GM19035 (cell line): ENCODE data around the gene WDR76.
"Not testable (repeated sequence)": the region's sequence is repeated elsewhere in the genome, so short reads cannot be mapped to it uniquely, and the experiment has no call there.

Experiments used
- ATAC-seq: cut with Tn5 transposase; IDR thresholded peaks from one replicate; pipeline ENCODE4 v1.9.1; 2021; ENCODE audit not compliant: unreplicated experiment

Gene WDR76

DNA sequence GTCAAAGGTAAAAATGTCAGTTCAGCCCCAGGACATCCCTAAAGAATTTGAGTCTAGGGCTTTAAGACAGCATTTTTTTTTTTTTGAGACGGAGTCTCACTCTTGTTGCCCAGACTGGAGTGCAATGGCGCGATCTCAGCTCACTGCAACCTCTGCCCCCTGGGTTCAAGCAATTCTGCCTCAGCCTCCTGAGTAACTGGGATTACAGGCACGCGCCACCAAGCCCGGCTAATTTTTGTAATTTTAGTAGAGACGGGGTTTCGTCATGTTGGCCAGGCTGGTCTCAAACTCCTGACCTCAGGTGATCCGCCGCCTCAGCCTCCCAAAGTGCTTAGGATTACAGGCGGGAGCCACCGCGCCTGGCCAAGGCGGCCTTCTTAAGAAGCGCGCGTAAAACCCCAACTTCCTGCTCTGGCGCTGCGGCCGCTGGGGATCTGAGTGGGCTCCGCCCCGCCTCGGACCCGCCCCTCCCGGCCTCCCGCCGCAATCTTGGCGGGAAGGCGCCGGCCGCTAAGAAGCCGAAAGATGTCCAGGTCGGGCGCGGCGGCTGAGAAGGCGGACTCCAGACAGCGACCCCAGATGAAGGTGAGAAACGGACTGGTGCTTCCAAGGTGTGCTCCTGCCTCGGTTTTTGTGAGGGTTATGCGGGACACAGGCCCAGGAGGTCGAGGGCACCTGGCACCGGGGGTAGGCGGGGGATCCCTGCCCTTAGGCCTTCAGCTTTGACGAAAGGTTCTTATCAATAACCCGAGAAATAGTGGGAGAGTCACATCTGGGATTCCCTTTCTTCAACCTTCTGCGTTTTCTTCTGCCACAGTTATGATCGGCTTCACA is at the start of gene WDR76:
Gene WDR76, plus strand, starts transcription at position 495 of the 834 bp plus-strand sequence. Its CDS starts 31 bp downstream, at position 526.
- peak; percentile 55 for ATAC-seq

DNA sequence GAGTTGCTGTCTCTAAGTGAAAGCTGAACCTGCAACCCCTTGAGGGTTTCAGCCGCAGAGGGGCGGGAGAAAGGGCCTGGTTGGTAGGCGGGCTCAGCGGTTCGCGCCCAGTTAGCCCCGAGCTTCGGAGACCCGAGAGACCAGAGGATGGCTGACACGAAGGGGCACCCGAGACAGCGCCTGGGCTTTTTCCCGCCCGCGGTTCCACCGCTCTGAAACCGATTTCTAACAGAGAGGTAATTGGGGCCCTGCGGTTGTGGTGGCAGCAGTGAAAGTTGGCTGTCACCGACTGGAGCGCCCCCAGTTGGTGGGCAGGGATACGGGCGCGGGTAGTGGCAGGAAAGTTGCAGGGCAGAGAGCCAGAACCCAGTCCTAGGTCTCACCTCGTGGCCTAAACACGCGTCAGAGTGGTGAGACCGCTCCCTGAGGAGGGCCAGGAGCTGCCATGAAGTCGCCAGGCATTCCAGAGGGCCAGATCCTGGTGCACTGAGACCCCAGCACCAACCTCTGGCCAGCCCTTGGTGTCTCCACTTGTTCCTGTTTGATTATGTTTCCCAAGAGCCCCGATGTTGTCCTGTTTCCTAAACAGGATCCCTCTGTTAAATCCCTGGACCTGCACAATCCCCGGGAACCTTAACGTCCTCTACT is 49.4 kb upstream of the WDR76 start:
- peak; percentile 55 for ATAC-seq

DNA sequence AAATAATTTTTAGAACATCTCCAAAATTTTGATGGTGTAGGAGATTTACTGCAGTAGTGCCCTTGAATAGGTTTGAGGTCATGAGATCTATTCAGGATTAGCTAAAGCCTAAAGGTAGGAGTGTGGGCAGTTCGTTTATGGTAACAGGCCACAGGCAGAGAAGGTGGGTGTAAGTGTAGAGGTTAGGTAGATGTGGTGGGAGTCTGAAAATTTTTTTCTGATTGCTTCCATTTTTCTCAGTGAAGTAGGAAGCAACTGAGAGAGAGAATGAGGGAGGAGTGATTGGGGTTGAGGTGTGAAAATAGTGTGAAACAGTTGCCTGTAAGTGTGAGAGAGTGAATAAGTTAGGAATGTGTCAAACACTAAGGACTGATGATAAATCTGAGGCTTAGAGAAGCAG is 47.8 kb upstream of the WDR76 start:
- ATAC-seq, result no peak

DNA sequence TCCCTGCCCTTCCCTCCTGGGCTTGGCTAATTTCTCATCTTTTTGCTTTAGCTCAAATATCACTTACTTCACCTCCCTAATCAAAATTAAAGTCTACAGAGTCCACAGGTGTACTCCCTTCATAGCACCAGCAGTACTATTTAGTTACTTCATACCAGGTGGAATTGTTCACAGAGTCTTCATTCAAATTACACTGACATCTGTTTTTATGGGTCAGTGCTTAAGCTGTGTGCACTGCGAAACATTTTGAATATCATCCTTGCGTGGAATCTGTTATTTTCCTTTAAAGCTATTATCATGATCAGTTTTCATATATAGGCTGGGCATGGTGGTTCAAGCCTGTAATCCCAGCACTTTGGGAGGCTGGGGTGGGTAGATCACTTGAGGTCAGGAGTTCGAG is 37.4 kb upstream of the WDR76 start:
- ATAC-seq, result no peak

DNA sequence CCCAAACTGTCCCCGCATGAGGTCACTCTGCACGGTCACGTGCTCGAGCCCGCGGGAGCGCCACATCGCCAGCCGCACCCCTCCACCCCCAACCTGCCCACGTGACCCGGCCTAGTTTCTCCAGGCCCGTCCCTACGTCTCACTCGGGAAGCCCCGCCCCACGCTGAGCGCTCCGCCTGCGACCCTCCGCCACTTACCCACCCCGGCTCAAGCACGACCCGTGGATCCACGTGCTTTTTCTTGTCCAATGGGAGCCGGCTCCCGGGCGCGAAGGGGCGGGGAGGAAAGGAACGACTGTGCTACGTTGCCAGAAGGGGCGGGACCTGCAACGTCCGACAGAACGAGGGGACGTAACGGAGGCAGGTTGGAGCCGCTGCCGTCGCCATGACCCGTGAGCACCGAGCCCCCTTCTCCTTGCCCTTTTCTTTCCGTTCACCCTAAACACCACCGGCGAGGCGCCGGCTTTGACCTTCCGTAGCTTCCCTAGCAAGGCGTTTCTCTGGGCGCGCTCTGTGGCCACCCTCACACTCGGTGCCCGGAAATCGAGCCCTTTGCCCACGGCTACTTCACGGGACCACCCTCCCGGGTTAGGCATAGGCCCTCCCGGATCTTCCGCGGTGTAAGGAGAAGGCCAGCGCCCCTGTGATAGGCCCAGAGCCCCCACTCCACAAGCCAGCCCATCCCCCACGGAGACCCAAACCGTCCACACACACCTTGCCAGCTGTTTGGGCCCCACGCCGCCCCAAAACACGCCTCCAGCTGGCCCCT is 34.6 kb upstream of the WDR76 start, which contains the start of gene SERF2:
Gene SERF2, plus strand, starts transcription at position 328 of the 768 bp plus-strand sequence. Its CDS starts 57 bp downstream, at position 385.
- peak; percentile 86 for ATAC-seq

DNA sequence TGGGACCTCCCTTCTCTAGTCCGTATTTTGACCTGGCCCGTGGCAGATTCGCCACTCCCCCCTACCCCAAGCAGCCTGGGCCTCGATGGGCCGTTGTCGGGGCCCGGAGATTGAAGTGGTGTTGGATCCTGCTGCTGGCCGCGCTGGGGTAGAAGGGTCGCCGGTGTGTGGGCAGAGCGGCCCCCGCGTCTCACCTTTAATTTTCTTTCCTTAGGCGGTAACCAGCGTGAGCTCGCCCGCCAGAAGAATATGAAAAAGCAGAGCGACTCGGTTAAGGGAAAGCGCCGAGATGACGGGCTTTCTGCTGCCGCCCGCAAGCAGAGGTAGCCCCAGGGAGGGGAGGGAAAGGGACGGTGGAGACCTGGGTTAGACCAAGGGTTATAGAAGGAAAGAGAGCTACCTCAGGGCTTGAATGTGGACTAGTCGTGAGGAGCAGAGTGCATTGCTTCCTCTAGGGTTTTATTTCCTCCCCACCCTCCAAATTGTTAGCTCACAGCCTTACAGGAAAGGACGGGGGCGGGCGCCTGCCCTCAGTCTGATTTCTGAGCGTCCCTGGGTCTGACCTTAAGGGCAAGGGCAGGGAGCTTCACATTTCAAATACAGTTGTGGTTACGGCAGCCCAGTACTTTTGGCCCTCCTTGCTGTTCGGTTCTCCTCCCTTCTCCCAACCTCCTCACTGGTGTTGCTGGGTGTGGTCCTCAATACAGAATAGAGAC is 33.9 kb upstream of the WDR76 start:
- ATAC-seq, result no peak

DNA sequence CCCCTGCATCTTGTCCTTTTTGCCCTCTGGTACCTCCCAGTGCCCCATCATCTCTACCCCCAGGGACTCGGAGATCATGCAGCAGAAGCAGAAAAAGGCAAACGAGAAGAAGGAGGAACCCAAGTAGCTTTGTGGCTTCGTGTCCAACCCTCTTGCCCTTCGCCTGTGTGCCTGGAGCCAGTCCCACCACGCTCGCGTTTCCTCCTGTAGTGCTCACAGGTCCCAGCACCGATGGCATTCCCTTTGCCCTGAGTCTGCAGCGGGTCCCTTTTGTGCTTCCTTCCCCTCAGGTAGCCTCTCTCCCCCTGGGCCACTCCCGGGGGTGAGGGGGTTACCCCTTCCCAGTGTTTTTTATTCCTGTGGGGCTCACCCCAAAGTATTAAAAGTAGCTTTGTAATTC is 33.2 kb upstream of the WDR76 start:
- no peak for ATAC-seq

DNA sequence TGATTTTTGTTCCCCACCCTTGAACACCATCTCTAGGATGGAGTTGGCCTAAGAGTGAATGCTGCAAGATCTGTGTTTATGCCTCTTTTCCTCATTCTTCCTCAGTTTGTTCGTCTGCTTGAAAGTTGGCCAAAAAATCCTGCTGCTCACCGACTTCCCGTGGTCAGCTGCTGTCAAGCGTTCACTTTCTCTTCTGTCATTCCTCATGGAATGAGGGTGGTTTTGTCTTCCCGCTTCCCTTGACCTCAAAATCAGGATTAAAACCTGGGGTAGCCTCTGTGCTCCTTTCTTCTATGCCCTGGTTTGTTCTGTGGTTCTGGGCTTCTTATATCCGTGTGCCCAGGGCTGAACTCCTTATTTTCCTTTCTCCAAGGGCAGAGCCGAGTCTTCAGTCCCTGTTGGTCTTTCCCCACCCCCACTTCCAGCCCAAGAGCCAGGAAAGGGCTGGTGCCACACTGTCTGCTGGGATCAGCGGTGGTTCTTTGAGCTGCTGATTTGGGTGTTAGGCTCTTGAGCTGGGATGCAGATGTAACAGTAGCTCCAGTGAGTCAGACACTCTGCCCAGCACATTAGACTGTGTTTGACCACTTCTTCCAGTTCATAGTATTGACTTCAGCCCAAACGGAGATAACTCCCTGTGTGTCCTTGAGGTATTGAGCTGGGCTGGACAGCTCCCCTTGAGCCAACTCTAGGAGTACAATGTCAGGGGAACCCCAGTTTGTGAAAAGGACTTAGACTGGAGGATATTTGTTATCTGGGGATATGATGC is 32.3 kb upstream of the WDR76 start:
- no peak for ATAC-seq

DNA sequence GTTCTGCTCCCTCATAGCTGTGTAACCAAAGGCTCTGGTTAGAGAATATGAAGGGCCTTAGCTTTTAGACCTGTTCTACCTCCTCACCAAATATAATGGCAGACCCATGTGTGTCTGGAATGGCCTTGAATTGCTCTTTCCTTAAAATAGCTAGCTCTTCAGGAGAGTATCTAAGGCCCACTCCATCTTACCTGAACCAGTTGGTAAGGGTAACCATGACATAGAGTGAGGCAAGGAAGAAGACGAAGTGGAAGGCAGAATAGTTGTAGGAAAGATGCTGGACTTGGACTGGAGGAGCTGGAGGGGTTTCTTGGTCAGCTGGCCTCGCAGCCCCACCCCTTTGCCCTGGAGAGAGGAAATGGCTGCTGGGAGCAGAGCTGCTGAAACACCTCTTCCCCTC is 31.6 kb upstream of the WDR76 start:
- ATAC-seq, result no peak

DNA sequence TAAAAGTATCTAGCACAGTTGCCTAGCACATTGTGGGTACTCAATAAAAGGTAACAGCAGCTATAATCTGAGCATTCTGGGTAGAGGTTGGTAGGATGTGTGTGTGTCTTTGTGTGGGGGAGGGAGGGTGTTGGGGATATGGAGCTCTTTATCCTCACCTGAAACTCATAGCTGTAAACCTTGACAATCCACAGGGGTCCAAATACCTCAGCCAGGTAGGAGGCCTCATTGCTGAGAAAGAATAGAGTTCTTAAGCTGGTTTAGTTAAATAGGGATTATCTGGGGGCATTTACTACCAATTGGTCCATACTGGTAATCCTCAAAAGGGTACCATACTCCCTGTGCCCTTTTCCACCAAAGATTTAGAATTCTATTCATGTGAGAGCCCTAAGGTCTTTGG is 30.8 kb upstream of the WDR76 start:
- ATAC-seq, result no peak

DNA sequence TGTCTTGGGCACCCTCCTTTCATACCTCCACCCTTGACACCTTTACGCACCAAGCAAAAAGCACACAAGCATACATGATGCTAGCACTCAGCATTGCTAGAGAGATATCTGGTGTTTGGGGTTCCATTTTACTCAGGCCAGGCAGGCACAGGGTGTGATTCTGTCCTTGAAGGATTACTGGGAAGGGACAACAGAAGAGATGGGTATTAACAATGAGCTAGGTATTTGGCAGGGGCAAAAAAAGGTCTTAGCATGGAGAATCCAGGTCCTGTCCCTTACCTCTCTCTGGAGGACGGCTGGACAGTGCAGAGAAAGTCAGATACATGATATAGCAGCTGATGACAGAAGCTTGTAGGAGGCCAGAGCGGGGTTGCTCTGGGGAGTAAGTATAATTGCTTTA is 30.2 kb upstream of the WDR76 start:
- no peak for ATAC-seq

DNA sequence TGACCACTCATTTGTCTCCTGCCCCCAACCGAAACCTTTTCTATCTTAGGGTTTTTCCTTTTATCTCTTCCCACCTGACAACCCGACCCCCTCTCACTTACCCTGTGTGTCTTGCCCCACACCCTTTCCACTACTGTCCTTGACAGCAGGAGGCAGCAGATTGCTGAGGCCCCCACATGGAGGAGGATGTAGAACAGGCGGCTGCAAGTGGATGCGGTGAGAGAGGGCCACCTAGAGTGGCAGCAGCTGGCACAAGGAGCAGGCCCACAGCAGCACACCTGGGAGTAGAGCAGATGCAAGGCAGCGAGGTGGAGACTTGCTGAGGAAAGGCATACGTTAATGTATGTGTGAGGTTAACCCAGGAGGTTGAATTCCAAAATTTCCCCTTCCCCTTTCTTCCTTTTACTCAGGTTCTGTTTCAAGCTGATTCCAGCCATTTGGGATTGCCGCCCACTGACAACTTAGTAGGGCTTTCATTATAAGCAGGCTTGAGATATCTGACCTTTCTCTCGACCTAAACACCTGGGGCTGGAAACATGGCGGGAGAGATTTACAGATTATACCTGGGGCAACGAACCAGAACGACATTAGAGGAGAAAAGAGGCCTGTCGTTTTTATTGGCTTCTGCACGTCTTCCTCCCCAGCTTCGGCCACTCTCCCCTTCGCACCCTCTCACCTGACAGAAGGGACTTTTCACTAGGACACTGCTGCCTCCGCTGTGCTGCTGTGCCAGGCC is 27.4 kb upstream of the WDR76 start:
- ATAC-seq, result no peak

DNA sequence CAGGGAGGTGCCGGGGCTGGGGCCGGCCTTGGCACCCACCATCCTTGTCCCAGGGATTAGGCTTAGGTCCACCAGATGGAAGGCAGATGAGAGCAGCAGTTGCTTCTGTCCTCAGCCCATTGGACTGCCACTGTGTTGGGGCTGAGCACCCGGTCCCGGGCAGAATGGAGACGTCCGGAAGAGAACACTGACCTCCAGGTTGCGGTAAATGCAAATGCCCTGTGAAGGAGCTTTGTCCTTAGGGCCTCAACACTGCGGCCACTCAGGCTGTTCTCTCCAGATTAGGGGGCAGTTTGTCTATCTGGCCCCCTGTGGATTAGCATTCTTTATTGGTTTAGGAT is 26.9 kb upstream of the WDR76 start, which contains the start of gene SERINC4:
Gene SERINC4, minus strand, starts transcription at position 276 of the 341 bp plus-strand sequence. Its CDS starts 234 bp downstream, at position 42.
- no peak for ATAC-seq

DNA sequence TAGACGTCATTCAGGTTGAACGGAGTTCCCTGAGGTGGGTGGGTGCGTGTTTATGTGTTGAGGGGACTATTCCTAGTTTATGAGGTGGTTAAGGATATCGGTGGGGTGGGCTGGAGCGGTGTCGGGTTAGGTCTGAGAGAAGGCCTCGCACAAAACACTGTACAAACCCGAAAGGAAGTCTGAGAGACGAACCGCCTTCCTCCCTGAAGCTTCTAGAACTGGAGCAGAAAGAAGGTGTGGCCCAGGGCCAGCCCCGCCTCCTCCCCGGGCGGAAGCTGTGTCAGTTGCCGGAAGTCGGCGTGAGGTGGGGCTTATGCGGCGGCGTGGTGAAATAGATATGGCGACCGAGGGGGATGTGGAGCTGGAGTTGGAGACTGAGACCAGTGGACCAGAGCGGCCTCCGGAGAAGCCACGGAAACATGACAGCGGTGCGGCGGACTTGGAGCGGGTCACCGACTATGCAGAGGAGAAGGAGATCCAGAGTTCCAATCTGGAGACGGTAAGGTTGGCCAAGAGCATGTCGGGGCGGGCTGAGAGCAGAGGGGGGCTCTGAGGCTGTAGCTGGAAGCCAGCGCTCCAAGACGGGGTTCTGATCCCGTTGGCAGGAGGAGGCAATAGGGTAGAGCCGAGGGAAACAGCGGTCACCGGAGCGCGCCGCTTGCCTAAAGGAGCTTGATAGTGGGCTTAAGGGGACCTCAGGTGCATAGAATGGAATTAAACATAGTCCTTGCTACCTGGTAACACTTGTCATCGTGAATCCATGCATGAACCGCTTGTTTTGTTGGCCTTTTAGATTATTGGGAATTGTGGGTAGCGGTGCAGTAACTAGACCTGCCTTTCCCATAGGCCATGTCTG is 26.3 kb upstream of the WDR76 start, which contains the start of gene HYPK:
Gene HYPK, plus strand, starts transcription at position 314 of the 856 bp plus-strand sequence. Its CDS starts 24 bp downstream, at position 338.
- peak; percentile 82 for ATAC-seq

DNA sequence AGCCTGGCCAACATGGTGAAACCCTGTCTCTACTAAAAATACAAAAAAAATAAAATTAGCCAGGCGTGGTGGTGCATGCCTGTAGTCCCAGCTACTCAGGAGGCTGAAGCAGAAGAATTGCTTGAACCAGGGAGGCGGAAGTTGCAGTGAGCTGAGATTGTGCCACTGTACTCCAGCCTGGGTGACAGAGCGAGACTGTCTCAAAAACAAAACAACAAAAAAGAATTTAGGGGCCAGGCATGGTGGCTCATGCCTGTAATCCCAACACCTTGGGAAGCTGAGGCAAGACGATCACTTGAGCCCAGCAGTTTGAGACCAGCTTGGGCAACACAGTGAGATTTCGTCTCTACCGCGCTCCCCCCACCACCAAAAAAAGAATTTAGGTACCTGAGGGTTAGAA is 24.1 kb upstream of the WDR76 start:
- ATAC-seq, result not testable (repeated sequence)

DNA sequence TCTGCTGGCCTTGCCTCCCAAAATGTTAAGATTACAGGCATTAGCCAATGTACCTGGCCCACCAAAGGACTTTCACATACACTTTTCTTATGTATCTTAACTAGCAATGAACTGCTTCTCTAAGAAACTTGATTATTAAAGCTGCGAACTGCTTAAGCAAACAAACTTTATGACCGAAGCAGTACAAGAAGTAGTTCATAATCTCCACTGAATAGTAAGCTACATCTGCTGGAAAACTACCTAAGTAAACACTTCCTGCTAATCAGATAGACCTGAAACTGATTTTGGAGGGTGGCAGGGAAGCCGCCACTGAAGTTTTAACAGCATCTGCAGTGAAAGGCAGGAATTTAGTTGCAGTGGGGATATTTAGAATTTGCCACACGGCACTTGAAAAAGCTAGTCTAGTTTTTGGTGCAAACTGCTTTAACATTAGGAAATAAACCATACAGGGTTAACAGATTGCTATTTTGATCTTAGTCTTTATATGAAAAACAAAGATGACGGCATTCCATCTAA is 18.3 kb upstream of the WDR76 start:
- ATAC-seq, result no peak

DNA sequence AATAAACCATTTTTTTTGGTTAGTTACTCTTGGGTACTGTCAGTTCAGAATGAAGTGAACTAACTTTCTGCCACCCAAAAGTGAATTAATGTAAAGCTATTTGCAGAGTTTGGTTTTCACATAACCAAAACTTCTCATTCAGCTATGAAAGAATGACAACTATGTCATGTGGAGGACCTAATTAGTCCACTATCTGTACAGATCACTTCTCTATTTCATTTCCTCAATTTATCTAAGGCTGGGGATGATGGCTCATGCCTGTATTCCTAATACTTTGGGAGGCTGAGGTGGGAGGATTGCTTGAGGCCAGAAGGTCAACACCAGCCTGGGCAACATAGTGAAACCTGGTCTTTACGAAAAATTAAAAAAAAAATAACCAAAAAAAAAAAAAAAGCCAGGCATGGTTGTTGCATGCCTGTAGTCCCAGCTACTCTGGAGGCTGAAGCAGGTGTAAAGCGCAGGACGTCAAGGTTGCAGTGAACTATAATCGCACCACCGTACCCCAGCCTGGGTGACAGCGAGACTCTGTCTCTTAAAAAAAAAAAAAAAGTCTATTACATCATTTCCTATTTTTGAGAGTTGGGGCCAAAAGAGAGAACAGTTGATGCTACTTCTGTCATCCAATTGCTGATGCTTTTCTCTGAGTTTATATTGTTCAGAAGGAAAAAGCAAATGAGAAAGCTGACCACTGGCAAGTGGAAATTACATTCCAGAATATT is 17.7 kb upstream of the WDR76 start:
- ATAC-seq, result peak; percentile 53

DNA sequence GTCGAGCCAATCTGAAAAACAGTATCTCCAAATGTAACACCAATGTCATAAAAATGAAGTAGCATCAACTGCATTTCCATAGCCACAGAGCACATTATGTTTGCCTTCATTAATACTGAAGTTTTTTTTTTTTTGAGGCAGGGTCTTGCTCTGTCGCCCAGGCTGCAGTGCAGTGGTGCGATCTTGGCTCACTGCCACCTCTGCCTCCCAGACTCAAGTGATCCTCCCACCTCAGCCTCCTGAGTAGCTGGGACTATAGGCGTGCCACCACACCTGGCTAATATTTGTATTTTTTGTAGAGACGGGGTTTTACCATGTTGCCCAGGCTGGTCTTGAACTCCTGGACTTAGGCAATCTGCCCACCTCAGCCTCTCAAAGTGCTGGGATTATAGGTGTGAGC is 11.7 kb upstream of the WDR76 start:
- not testable (repeated sequence) for ATAC-seq
